ENCODE results near the gene DOCK8.

- TF ChIP-seq CTCF (conservative IDR thresholded peaks at IDR 0.05; ENCODE audit: low read length): no peak
- TF ChIP-seq EZH2phosphoT487 (IDR thresholded peaks at IDR 0.05; ENCODE audit: borderline replicate concordance, low read depth, low read length): no peak
These were observed 274.8 kb downstream of the DOCK8 start for GRCh38 chr9:489198-490197.
